BE2C (cell line): ENCODE results near the gene MACC1. TPM values are rescaled to one million over a fixed set of nuclear protein-coding genes. Genes with fewer than 3 reads are reported as not detected.

ENCODE experiments used
- DNase-seq: peaks from one replicate; pipeline ENCODE4 v3.0.0-alpha.2; 2020
- H3K27me3 ChIP-seq: fragments of 250-450 bp; sonication (Bioruptor Pico); 2 replicates; pipeline ENCODE4 v1.5.1; 2020; ENCODE audit warnings: mild to moderate bottlenecking
- H3K36me3 ChIP-seq: fragments of 250-450 bp; sonication (Bioruptor Pico); 2 replicates; pipeline ENCODE4 v1.5.1; 2020; ENCODE audit warnings: mild to moderate bottlenecking
- H3K4me1 ChIP-seq: fragments of 250-450 bp; sonication (Bioruptor Pico); 2 replicates; pipeline ENCODE4 v1.5.1; 2020
- H3K4me3 ChIP-seq: 2 replicates; pipeline ENCODE4 v1.5.1; 2011; ENCODE audit warnings: low read depth, low read length
- H3K9me3 ChIP-seq: fragments of 250-450 bp; sonication (Bioruptor Pico); 2 replicates; pipeline ENCODE4 v1.5.1; 2020
- polyA plus RNA-seq: library from polyadenylated mRNA; unstranded; fragments of >200 nt; gene quantifications from one replicate; pipeline ENCODE4 v1.2.1, GENCODE V29; 2012; ENCODE audit warnings: low read depth, missing spikeins; ENCODE audit not compliant: insufficient read length, insufficient read depth
- TF ChIP-seq, protein P1 (sequence below): IDR thresholded peaks from 2 replicates; pipeline ENCODE4 v1.5.1; 2012; ENCODE audit warnings: mild to moderate bottlenecking, low read depth, low read length

MACC1 gene, protein sequence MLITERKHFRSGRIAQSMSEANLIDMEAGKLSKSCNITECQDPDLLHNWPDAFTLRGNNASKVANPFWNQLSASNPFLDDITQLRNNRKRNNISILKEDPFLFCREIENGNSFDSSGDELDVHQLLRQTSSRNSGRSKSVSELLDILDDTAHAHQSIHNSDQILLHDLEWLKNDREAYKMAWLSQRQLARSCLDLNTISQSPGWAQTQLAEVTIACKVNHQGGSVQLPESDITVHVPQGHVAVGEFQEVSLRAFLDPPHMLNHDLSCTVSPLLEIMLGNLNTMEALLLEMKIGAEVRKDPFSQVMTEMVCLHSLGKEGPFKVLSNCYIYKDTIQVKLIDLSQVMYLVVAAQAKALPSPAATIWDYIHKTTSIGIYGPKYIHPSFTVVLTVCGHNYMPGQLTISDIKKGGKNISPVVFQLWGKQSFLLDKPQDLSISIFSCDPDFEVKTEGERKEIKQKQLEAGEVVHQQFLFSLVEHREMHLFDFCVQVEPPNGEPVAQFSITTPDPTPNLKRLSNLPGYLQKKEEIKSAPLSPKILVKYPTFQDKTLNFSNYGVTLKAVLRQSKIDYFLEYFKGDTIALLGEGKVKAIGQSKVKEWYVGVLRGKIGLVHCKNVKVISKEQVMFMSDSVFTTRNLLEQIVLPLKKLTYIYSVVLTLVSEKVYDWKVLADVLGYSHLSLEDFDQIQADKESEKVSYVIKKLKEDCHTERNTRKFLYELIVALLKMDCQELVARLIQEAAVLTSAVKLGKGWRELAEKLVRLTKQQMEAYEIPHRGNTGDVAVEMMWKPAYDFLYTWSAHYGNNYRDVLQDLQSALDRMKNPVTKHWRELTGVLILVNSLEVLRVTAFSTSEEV
- polyA plus RNA-seq = 0.14 TPM

DNA sequence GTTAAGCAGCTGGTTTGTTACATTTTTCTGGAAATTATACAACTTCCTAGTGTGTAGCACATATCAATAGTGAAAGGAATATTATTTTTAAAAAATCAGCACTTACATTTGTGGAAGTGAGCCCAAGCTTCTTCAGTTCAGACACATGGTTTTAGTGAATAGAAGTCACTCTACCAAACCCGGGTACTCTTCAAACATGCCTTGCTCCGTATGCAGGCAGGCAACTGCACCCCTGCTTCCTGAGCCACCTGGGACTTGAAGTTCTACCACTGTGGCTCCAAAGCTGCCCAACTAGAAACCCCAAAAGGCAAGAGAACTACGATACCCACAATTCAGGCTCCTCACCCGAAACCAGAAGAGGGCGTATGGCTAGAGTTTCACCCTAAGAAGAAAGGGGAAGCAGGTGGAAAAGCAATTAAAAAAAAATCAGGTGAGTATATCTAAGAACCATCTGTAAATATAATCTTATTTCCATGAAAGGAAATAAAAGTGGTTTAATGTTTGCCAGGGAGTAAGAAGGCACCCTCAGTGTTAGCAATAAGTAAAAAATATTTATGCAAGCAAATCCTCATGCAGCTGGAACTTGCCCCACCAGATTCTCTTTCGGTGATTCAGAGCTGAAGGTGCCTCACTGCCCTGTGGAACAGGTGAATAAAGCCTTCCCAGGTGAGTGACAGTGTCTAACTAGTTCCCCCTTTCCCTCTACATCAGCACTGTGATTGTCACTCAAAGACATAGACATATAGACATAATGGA lies at the start of gene MACC1:
MACC1 (minus strand) TSS at position 192 of the 756 bp plus-strand sequence. CDS start 55,522 bp downstream, outside the sequence.
- Histone ChIP-seq H3K36me3 (no peaks in the 10 kb centered on the region), H3K27me3 (no peaks in the 10 kb centered on the region), H3K4me3 (no peak within 1 kb of the TSS), H3K9me3 (no peaks in the 10 kb centered on the region), H3K4me1 (peaks cover 11% of the 10 kb centered on the region)
- TF ChIP-seq, protein P1, sequence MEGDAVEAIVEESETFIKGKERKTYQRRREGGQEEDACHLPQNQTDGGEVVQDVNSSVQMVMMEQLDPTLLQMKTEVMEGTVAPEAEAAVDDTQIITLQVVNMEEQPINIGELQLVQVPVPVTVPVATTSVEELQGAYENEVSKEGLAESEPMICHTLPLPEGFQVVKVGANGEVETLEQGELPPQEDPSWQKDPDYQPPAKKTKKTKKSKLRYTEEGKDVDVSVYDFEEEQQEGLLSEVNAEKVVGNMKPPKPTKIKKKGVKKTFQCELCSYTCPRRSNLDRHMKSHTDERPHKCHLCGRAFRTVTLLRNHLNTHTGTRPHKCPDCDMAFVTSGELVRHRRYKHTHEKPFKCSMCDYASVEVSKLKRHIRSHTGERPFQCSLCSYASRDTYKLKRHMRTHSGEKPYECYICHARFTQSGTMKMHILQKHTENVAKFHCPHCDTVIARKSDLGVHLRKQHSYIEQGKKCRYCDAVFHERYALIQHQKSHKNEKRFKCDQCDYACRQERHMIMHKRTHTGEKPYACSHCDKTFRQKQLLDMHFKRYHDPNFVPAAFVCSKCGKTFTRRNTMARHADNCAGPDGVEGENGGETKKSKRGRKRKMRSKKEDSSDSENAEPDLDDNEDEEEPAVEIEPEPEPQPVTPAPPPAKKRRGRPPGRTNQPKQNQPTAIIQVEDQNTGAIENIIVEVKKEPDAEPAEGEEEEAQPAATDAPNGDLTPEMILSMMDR = 0 out of 2 replicates have a peak, but pooled peaks have one; percentile 2
- no peak for DNase-seq

DNA sequence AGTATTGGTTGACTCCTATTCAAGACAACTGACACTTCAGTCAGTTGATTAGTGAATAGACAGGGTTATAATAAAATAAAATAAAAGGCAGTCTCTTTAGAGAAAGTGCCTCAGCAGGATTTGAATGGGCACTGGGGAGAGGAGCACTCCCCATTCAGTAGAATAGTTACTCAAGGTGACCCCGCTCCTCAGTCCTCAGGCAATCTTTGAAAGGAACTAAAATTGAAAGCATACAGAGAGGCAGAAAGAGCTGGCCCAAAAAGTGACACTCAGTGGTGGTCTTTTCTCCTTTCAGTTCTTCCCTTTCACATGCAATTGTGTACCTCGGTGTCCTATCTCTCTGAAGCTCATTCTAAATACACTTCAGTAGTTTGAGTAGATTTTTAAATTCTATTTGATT lies 47.4 kb upstream of the MACC1 start:
- TF ChIP-seq, protein P1 = no peak
- H3K36me3 ChIP-seq = no peaks in the 10 kb centered on the region
- H3K4me3 ChIP-seq = no peak overlapping the region
- no peaks in the 10 kb centered on the region for H3K27me3 ChIP-seq
- no peak for DNase-seq
- H3K4me1 ChIP-seq = no peaks in the 10 kb centered on the region
- H3K9me3 ChIP-seq = no peaks in the 10 kb centered on the region

DNA sequence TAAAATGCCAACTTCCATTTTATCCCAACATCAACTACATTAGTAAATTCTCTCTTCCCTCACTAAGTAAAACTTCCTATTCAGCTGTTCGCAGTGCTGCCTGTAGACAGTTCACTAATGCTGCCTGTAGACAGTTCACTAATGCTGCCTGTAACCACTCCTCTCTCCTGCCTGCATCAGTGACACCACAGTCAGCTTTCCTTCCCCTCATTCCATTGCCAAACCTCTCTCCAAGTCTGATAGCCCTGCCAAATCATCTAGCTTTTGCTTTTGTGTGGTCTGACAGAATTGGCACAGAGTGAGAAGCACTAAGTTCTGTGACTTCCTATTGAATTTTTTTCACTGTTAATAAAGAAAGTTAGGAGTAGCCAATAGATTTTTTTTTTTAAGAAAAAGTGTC lies 43.0 kb upstream of the MACC1 start:
- TF ChIP-seq, protein P1 = no peak
- Histone ChIP-seq H3K9me3 (no peaks in the 10 kb centered on the region), H3K4me1 (no peaks in the 10 kb centered on the region), H3K4me3 (no peak overlapping the region), H3K36me3 (no peaks in the 10 kb centered on the region), H3K27me3 (no peaks in the 10 kb centered on the region)
- DNase-seq = no peak

GRCh38 chr7:20257212-20257611 lies 40.0 kb upstream of the MACC1 start:
- no peak for DNase-seq
- no peak overlapping the region for H3K4me3 ChIP-seq
- H3K9me3 ChIP-seq = no peaks in the 10 kb centered on the region
- H3K36me3 ChIP-seq = no peaks in the 10 kb centered on the region
- H3K27me3 ChIP-seq = no peaks in the 10 kb centered on the region
- TF ChIP-seq, protein P1 = no peak
- H3K4me1 ChIP-seq = no peaks in the 10 kb centered on the region

DNA sequence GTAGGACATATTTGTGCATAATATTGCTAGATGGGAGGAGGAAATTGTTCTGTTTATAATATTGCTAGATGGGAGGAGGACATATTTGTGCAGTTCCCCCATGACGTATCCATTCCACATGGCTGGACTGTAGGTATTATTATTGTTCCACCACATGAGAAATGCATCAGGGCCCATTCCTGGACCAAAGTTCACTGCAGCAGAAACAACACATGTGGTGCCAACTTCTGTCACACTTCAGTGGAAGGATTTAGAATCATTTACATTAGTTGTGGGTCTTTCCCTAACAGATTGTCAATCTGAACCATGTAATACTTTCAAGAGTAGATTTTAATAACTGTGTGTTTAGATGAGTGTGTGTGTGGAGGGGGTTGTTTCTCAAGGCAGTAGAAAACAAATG lies 32.7 kb upstream of the MACC1 start:
- DNase-seq = no peak
- no peaks in the 10 kb centered on the region for H3K36me3 ChIP-seq
- H3K4me1 ChIP-seq = no peaks in the 10 kb centered on the region

More for the DNA sequence above, 32.7 kb upstream of the MACC1 start:
- TF ChIP-seq, protein P1 = no peak
- no peak overlapping the region for H3K4me3 ChIP-seq
- no peaks in the 10 kb centered on the region for H3K27me3 ChIP-seq
- H3K9me3 ChIP-seq = no peaks in the 10 kb centered on the region
